Measurements from ENCODE around the gene MYOF. TPM values are rescaled to one million over a fixed set of nuclear protein-coding genes. Genes with fewer than 3 reads are reported as not detected.

Gene MYOF
- total and polyA plus RNA-seq, 12 donors, result 4.1 to 119 (median 49.6) TPM

DNA sequence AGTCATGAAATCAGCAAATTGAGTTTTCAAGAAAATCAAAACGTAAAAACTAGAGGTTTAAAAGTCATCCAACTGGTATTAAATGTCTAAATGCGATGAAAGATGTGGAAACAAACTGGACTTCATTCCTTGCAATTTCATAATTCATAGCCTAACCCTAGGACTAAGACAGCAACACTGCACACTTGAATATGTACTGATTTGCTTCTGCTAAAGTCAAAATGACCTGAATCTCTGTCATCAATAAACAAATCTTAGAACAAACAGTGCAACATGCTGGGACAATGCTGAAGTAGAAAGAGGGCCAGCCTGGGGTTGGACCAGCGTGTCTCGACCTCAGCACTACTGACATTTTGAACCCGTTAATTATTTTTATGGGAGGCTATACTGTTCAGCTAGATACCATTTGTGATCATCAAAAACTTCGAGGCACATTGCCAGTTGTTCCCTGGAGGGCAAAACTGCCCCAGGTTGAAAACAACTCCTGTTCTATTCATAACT lies 47.1 kb downstream of the MYOF start:
- no peak overlapping the region for H3K4me3 ChIP-seq
- no peak for DNase-seq
- H3K27me3 ChIP-seq, result no peaks in the 10 kb centered on the region
- peaks cover 22 to 50% of the 10 kb centered on the region in 2 donors for H3K4me1 ChIP-seq (replicated peaks in 1 of 2)
- no peaks in the 10 kb centered on the region for H3K36me3 ChIP-seq (replicated peaks in 1 of 2)
- intact Hi-C loops (cut with DNase I), result loop anchor here in 1 of 2 donors (10.0 kb wide), 1 partner anchor 50 kb away; no protein-coding TSS in a partner anchor
- 71 to 80% (median 76%) methylated on average over 6 of the region's 6 CpGs for WGBS, 4 donors
- no peaks in the 10 kb centered on the region for H3K9me3 ChIP-seq (replicated peaks in 1 of 3)
- TF ChIP-seq POLR2A (IDR thresholded peaks at IDR 0.05), result no peak
- TF ChIP-seq, protein P1, sequence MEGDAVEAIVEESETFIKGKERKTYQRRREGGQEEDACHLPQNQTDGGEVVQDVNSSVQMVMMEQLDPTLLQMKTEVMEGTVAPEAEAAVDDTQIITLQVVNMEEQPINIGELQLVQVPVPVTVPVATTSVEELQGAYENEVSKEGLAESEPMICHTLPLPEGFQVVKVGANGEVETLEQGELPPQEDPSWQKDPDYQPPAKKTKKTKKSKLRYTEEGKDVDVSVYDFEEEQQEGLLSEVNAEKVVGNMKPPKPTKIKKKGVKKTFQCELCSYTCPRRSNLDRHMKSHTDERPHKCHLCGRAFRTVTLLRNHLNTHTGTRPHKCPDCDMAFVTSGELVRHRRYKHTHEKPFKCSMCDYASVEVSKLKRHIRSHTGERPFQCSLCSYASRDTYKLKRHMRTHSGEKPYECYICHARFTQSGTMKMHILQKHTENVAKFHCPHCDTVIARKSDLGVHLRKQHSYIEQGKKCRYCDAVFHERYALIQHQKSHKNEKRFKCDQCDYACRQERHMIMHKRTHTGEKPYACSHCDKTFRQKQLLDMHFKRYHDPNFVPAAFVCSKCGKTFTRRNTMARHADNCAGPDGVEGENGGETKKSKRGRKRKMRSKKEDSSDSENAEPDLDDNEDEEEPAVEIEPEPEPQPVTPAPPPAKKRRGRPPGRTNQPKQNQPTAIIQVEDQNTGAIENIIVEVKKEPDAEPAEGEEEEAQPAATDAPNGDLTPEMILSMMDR (IDR thresholded peaks at IDR 0.05), result no peak
- peak overlapping the region in 4 of 5 donors; percentile 91 to 99 (median 94) for H3K27ac ChIP-seq

DNA sequence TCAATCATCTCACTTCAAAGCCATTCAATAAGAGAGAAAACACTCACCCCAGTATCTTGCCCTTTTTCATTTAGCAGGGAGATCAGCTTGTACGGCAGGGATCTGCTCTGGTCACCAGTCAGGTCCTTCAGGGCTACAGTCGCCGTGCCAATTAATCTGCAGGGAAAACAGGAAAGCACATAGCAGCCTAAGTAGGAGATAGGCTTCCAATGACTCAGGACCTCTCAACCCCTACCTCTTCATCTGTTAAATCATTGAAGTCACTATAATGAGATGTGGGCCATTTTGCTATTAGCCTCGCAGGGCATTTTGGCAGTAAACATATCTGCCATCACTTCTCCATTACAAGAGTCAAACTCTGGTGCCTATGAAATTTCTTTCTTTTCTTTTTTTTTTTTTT lies 50.8 kb downstream of the MYOF start:
- Histone ChIP-seq H3K4me3 (no peak overlapping the region), H3K4me1 (replicated peaks in 1 of 2) (peaks cover 9 to 30% of the 10 kb centered on the region in 2 donors), H3K36me3 (replicated peaks in 1 of 2) (no peaks in the 10 kb centered on the region), H3K9me3 (replicated peaks in 1 of 3) (no peaks in the 10 kb centered on the region), H3K27ac (no peak overlapping the region), H3K27me3 (no peaks in the 10 kb centered on the region)
- TF ChIP-seq, protein P1 (IDR thresholded peaks at IDR 0.05), result no peak
- TF ChIP-seq POLR2A (IDR thresholded peaks at IDR 0.05), result no peak
- 89 to 100% (median 95%) methylated on average over 4 of the region's 4 CpGs for WGBS, 4 donors
- no peak for DNase-seq
- intact Hi-C loops (cut with DNase I), result loop anchor here in 1 of 2 donors (10.0 kb wide), 1 partner anchor 47 kb away; no protein-coding TSS in a partner anchor

DNA sequence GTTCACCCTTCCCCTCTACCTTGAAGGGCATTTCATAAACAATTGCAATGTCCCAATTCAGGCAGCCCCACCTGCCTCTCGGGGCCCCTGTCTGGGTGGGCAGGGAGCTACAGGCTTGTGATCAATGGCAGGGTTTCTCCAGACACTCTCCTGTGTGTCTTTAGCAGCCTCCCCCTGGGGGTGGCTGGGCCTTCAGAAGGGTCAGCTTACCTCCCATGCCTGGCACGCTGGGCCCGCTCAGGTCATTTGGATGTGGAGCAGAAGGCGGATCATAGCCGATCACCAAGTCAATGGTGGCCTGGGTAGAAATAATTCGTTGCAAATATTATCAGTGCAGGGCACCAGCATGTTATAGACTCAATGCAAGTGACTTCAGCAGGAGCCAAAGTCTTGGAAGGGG lies 56.3 kb downstream of the MYOF start:
- WGBS, 4 donors, result 87 to 92% (median 89%) methylated on average over 5 to 6 of the region's 6 CpGs
- Histone ChIP-seq H3K27me3 (no peaks in the 10 kb centered on the region), H3K27ac (no peak overlapping the region), H3K4me1 (replicated peaks in 1 of 2) (peaks cover 0 to 10% of the 10 kb centered on the region in 2 donors), H3K36me3 (replicated peaks in 1 of 2) (peaks cover 0 to 7% of the 10 kb centered on the region in 2 donors), H3K9me3 (replicated peaks in 1 of 3) (no peaks in the 10 kb centered on the region), H3K4me3 (no peak overlapping the region)
- DNase-seq, result no peak
- intact Hi-C loops (cut with DNase I), result no loop called here
- TF ChIP-seq POLR2A (IDR thresholded peaks at IDR 0.05), result no peak
- TF ChIP-seq, protein P1 (IDR thresholded peaks at IDR 0.05), result no peak

DNA sequence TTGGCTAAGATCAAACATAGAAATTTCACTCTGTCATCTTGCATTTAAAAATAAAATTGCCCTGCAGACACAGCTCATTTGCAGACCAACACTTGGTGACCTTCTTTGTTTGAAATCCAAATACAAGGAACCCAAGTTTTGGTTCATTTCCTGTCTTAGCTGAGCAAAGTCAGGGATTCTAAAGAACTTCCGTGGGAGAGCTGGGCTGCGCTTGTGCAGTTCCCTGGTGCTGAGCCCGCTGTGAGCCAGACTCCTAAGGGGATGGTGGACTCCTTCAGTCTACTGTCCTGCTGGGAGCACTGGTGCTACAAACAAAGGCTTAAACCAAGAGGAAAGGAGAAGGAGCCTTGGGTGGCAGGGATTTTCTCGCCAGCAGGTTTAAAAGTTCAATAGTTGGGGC lies 60.0 kb downstream of the MYOF start:
- H3K27me3 ChIP-seq, result no peaks in the 10 kb centered on the region
- 68 to 80% (median 71%) methylated on average over 4 of the region's 4 CpGs for WGBS, 4 donors
- TF ChIP-seq, protein P1 (IDR thresholded peaks at IDR 0.05), result no peak
- TF ChIP-seq POLR2A (IDR thresholded peaks at IDR 0.05), result no peak
- H3K27ac ChIP-seq, result peak overlapping the region in 1 of 5 donors; percentile 15
- peaks cover 0 to 5% of the 10 kb centered on the region in 2 donors for H3K4me1 ChIP-seq (replicated peaks in 1 of 2)
- H3K36me3 ChIP-seq (replicated peaks in 1 of 2), result peaks cover 0 to 7% of the 10 kb centered on the region in 2 donors
- DNase-seq, result peak in 2 of 7 donors; percentile 12 to 41
- intact Hi-C loops (cut with DNase I), result no loop called here
- no peaks in the 10 kb centered on the region for H3K9me3 ChIP-seq (replicated peaks in 1 of 3)
- no peak overlapping the region for H3K4me3 ChIP-seq
